PFSK-1 (cell line): Measurements from ENCODE around the gene BCL11B.

Experiments used
- FOXP2 ChIP-seq: optimal IDR thresholded peaks from 2 replicates; pipeline ENCODE3; 2011; ENCODE audit warnings: borderline replicate concordance, control low read depth, inconsistent platforms; ENCODE audit not compliant: insufficient read depth; ENCODE audit errors: extremely low read length, extremely low read depth
- POLR2AphosphoS5 ChIP-seq: IDR thresholded peaks from 2 replicates; pipeline ENCODE4 v1.6.1; 2012; ENCODE audit warnings: low read depth, mild to moderate bottlenecking, control low read depth, low read length, moderate library complexity
- TAF1 ChIP-seq: IDR thresholded peaks from 2 replicates; pipeline ENCODE4 v1.6.1; 2012; ENCODE audit warnings: low read length, control low read depth, borderline replicate concordance; ENCODE audit not compliant: insufficient read depth
- TF ChIP-seq, protein P1 (sequence below), 2 experiments: IDR thresholded peaks; 2 replicates each; pipeline versions ENCODE4 v1.6.1 to v1.8.0; 2011 to 2012; ENCODE audit warnings: low read depth in 2 of 2, low read length in 2 of 2, control low read depth in 1 of 2, inconsistent platforms in 1 of 2, mild to moderate bottlenecking in 1 of 2, moderate library complexity in 1 of 2; ENCODE audit not compliant: insufficient read depth in 1 of 2

- TF ChIP-seq POLR2AphosphoS5: no peak
- TF ChIP-seq, protein P1, sequence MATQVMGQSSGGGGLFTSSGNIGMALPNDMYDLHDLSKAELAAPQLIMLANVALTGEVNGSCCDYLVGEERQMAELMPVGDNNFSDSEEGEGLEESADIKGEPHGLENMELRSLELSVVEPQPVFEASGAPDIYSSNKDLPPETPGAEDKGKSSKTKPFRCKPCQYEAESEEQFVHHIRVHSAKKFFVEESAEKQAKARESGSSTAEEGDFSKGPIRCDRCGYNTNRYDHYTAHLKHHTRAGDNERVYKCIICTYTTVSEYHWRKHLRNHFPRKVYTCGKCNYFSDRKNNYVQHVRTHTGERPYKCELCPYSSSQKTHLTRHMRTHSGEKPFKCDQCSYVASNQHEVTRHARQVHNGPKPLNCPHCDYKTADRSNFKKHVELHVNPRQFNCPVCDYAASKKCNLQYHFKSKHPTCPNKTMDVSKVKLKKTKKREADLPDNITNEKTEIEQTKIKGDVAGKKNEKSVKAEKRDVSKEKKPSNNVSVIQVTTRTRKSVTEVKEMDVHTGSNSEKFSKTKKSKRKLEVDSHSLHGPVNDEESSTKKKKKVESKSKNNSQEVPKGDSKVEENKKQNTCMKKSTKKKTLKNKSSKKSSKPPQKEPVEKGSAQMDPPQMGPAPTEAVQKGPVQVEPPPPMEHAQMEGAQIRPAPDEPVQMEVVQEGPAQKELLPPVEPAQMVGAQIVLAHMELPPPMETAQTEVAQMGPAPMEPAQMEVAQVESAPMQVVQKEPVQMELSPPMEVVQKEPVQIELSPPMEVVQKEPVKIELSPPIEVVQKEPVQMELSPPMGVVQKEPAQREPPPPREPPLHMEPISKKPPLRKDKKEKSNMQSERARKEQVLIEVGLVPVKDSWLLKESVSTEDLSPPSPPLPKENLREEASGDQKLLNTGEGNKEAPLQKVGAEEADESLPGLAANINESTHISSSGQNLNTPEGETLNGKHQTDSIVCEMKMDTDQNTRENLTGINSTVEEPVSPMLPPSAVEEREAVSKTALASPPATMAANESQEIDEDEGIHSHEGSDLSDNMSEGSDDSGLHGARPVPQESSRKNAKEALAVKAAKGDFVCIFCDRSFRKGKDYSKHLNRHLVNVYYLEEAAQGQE (IDR thresholded peaks at IDR 0.05; ENCODE audit: insufficient read depth in 1 of 2, low read depth in 2 of 2, low read length in 2 of 2): no peak
- TF ChIP-seq FOXP2: no peak
- no peak for TF ChIP-seq TAF1
Observed at GRCh38 chr14:99174081-99174769, 97.8 kb downstream of the BCL11B start.
